GM10266 (cell line): Measurements from ENCODE around the gene MICALL1.

Experiments used
- DNase-seq: peaks from one replicate; pipeline ENCODE4 v3.0.0; 2012; ENCODE audit errors: extremely low spot score
- TF ChIP-seq, protein P1 (sequence below): IDR thresholded peaks from 2 replicates; pipeline ENCODE4 v1.5.1; 2012; ENCODE audit warnings: mild to moderate bottlenecking, low read depth; ENCODE audit not compliant: control insufficient read depth, insufficient read depth; ENCODE audit errors: missing control alignments

Gene MICALL1

DNA sequence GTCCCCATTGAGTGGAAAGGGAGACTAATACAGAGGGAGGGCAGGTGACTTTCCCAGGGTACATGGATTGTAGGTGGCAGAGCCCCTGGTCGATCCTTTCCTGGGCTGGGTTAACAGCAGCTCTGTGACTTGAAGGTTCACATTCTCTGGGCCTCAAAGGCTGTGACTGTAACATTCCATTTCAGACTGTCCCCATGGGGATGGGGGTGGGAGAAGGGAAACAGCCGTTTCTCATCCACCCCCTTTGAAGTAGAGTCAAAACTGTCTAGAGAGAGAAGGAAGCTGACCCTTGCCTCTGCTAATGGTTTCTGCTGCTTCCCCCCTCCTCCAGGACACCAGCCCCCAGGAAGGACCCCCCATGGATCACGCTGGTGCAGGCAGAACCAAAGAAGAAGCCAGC is 19.2 kb downstream of the MICALL1 start:
- TF ChIP-seq, protein P1, sequence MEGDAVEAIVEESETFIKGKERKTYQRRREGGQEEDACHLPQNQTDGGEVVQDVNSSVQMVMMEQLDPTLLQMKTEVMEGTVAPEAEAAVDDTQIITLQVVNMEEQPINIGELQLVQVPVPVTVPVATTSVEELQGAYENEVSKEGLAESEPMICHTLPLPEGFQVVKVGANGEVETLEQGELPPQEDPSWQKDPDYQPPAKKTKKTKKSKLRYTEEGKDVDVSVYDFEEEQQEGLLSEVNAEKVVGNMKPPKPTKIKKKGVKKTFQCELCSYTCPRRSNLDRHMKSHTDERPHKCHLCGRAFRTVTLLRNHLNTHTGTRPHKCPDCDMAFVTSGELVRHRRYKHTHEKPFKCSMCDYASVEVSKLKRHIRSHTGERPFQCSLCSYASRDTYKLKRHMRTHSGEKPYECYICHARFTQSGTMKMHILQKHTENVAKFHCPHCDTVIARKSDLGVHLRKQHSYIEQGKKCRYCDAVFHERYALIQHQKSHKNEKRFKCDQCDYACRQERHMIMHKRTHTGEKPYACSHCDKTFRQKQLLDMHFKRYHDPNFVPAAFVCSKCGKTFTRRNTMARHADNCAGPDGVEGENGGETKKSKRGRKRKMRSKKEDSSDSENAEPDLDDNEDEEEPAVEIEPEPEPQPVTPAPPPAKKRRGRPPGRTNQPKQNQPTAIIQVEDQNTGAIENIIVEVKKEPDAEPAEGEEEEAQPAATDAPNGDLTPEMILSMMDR, result no peak
- no peak for DNase-seq

DNA sequence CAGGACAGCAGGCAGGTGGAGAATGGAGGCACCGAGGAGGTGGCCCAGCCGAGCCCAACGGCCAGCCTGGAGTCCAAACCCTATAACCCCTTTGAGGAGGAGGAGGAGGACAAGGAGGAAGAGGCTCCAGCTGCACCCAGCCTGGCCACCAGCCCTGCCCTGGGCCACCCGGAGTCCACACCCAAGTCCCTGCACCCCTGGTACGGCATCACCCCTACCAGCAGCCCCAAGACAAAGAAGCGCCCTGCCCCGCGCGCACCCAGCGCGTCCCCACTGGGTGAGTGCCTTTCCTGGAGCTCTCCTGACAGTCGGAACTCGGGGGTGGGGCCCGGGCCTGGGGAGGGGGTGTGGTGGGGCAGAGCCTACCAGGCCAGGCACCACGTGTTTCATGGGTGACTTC is 19.7 kb downstream of the MICALL1 start:
- TF ChIP-seq, protein P1, result no peak
- no peak for DNase-seq

DNA sequence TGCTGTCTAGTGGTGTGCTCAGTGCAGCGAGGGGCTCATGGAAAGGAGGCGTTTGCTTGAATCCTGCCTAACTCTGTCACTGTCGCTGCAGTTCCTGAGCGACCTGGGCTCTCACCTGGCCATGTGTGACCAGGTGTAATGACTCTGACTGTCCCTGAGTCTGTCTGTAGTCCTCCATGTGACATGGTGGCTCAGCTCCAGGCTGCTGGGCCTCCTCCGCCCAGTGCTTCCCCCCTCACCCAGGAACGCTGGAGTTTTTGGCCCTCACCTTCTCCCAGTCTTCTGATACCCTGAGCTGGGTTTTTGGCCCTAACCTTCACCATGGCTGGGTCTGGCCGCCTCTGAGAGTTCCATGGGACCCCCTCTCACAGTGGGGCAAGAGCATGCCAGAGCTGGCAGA is 20.3 kb downstream of the MICALL1 start:
- DNase-seq, result no peak
- TF ChIP-seq, protein P1, result no peak

DNA sequence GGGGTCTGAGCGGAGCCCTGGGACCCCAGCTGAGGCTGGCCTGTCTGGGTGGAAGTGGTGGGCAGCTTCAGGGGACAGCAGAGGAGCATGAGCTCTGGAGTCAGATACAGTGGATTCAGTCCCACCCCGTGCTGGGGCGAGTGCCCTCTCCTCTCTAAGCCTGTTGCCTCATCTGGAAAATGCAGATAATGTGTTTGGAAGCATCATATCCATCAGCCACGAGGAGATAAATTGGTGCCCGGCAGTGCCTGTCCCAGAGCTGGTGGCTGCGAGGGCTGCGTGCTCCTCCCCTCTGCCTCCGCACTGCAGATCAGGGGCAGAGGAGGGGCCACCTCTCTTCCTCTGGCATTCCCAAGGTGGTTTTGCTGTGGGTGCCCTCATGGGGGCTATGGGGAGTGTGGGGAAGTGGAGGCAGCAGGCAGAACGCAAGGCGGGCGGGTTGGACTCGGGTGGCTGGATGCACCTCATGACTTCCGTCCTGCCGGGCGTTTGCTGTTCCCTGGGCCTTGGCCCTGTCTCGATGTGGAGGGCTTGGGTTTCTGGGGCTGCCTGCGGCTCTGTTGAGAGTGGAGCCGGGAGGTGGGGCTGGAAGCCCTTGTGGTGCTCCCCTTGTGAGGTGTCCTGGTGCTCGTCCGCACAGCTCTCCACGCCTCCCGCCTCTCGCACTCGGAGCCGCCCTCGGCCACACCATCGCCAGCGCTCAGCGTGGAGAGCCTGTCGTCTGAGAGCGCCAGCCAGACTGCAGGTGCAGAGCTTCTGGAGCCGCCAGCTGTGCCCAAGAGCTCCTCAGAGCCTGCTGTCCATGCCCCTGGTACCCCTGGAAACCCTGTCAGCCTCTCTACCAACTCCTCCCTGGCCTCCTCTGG is 20.9 kb downstream of the MICALL1 start:
- DNase-seq, result no peak
- TF ChIP-seq, protein P1, result no peak

DNA sequence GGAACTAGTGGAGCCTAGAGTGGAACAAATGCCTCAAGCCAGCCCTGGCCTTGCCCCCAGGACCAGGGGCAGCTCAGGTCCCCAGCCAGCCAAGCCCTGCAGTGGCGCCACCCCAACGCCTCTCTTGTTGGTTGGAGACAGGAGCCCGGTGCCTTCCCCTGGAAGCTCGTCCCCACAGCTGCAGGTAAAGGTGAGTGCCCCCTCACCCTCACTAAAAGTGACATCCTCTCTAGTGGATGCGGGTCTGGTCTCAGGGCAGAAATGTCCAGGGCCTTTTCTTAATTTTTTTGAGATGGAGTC is 21.5 kb downstream of the MICALL1 start:
- TF ChIP-seq, protein P1, result no peak
- DNase-seq, result no peak

DNA sequence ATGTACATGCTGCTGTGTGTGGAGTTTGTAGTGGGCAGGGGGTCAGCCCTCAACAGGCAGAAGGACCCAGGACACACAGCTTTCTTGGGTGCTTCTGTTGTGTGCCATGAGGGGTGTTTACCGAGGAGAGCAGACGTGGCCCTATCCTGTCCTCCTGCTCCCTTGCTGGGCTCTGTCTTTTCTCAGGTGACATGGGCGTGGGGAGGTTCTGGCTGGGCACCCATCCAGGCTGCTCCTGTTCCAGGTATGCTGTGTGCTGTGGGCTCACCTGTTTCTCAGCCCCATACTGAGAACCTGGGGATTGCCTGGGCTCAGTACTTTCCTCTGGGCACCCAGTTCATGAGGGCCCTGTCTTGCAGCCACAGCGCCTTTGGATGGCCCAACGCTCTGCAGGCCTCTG is 23.3 kb downstream of the MICALL1 start:
- TF ChIP-seq, protein P1, result no peak
- no peak for DNase-seq

DNA sequence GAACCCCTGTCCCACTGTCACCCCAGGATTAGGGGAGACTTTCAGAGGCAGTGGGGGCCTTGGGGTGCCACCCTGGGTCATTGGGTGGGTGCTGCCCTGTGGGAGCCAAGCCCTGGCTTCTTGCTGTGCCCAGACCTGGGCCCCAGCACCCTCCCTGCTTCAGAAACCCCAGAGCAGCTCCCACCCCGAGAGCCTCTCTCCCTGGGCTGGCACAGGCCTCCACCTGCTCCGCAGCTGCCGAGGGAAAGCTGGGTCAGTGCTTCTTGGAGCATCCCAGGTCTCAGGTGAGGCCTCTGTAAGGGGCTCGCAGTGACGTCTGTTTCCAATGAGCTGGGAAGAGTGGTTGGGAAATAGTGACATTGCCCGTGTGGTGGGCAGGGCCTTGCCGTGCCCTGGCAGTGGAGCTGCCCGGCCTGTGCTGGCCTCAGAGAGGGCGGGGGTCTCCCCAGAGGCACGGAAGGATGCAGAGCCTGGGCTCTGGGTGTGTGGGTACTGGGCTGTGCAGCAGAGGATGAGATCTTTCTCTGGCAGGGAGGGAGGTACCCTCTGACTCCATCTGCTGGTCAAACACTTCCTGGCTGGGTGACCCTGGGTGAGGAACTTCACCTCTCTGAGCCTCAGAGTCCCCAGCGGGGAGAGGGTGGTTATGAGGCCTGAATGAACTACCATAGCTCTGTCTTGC is 24.3 kb downstream of the MICALL1 start:
- DNase-seq, result peak; percentile 55

More for the DNA sequence above, 24.3 kb downstream of the MICALL1 start:
- TF ChIP-seq, protein P1, result peak; percentile 35
